HEK293 (cell line): ENCODE results near the gene DNMT3L.

Experiments used
- CTCF ChIA-PET: fragments of 350-600 bp; formaldehyde crosslinking; extraction: SDS; loops from one replicate; lab custom pipeline; 2021; ENCODE audit warnings: antibody characterized with exemption; lab: Yijun Ruan, JAX
- POLR2A ChIA-PET: fragments of 300-600 bp; formaldehyde crosslinking; extraction: SDS; loops from one replicate; lab custom pipeline; 2020; ENCODE audit warnings: antibody characterized with exemption, inconsistent platforms; lab: Yijun Ruan, JAX
- H3K27ac ChIP-seq: fragments of 200-500 bp; sonication (Bioruptor generic); 2 replicates; pipeline ENCODE4 v1.5.1; 2014; ENCODE audit warnings: low read depth, low read length, control low read depth, inconsistent platforms; ENCODE audit errors: extremely low read depth
- H3K36me3 ChIP-seq, 2 experiments: fragments of 200-500 bp in 1 of 2; sonication (Bioruptor generic) in 1 of 2; 1 replicate in 1 of 2; 2 replicates in 1 of 2; pipeline ENCODE4 v1.5.1; 2014 to 2017; ENCODE audit warnings: inconsistent platforms in 2 of 2, low read length in 2 of 2; ENCODE audit not compliant: control insufficient read depth in 2 of 2, insufficient read depth in 1 of 2
- H3K4me1 ChIP-seq: fragments of 200-500 bp; sonication (Bioruptor generic); 2 replicates; pipeline ENCODE4 v1.5.1; 2014; ENCODE audit warnings: mild to moderate bottlenecking, low read length, inconsistent platforms; ENCODE audit not compliant: control insufficient read depth, insufficient read depth
- H3K4me3 ChIP-seq: 2 replicates; pipeline ENCODE4 v1.5.1; 2011; ENCODE audit warnings: low read depth, mild to moderate bottlenecking, control low read depth, low read length, moderate library complexity
- H3K9me3 ChIP-seq: fragments of 200-500 bp; sonication (Bioruptor generic); 2 replicates; pipeline ENCODE4 v1.5.1; 2014; ENCODE audit warnings: low read depth, low read length, inconsistent platforms; ENCODE audit not compliant: control insufficient read depth, insufficient read depth
- EGR2 ChIP-seq: fragments of 450-650 bp; formaldehyde crosslinking; IDR thresholded peaks from 2 replicates; pipeline ENCODE4 v1.5.1; 2016; ENCODE audit warnings: low read depth, missing biosample characterization, missing genetic modification characterization
- GFI1B ChIP-seq: fragments of 450-650 bp; formaldehyde crosslinking; IDR thresholded peaks from 2 replicates; pipeline ENCODE4 v1.5.1; 2016; ENCODE audit warnings: missing biosample characterization, missing genetic modification characterization
- HOXA7 ChIP-seq: sonication (generic); formaldehyde crosslinking; IDR thresholded peaks from 2 replicates; pipeline ENCODE4 v1.8.1; 2022; ENCODE audit warnings: missing genetic modification reagents, borderline replicate concordance
- KLF1 ChIP-seq: fragments of 450-650 bp; formaldehyde crosslinking; IDR thresholded peaks from 2 replicates; pipeline ENCODE4 v1.5.1; 2016; ENCODE audit warnings: missing biosample characterization, missing genetic modification characterization
- PRDM1 ChIP-seq: fragments of 450-650 bp; formaldehyde crosslinking; IDR thresholded peaks from 2 replicates; pipeline ENCODE4; 2016; ENCODE audit warnings: missing biosample characterization, missing genetic modification characterization
- PRDM10 ChIP-seq: fragments of 450-650 bp; formaldehyde crosslinking; IDR thresholded peaks from 2 replicates; pipeline ENCODE4 v1.5.1; 2016; ENCODE audit warnings: missing biosample characterization, missing genetic modification characterization
- REPIN1 ChIP-seq: fragments of 450-650 bp; formaldehyde crosslinking; IDR thresholded peaks from 2 replicates; pipeline ENCODE4 v1.5.1; 2017; ENCODE audit warnings: missing biosample characterization, missing genetic modification characterization, low read depth
- YY2 ChIP-seq: fragments of 450-650 bp; formaldehyde crosslinking; IDR thresholded peaks from 2 replicates; pipeline ENCODE4 v1.5.1; 2016; ENCODE audit warnings: missing biosample characterization, missing genetic modification characterization
- ZBTB11 ChIP-seq: fragments of 450-650 bp; formaldehyde crosslinking; conservative IDR thresholded peaks from 2 replicates; pipeline ENCODE4 v1.5.1; 2016; ENCODE audit warnings: low read depth, missing biosample characterization, missing genetic modification characterization
- ZBTB49 ChIP-seq: fragments of 450-650 bp; formaldehyde crosslinking; IDR thresholded peaks from 2 replicates; pipeline ENCODE4 v1.5.1; 2016; ENCODE audit warnings: missing biosample characterization, missing genetic modification characterization, low read depth
- ZIC2 ChIP-seq: fragments of 450-650 bp; formaldehyde crosslinking; IDR thresholded peaks from 2 replicates; pipeline ENCODE4 v1.5.1; 2016; ENCODE audit warnings: missing biosample characterization, missing genetic modification characterization
- ZNF114 ChIP-seq: fragments of 450-650 bp; formaldehyde crosslinking; IDR thresholded peaks from 2 replicates; pipeline ENCODE4 v1.5.0; 2017; ENCODE audit warnings: missing biosample characterization, missing genetic modification characterization
- ZNF133 ChIP-seq: fragments of 450-650 bp; formaldehyde crosslinking; IDR thresholded peaks from 2 replicates; pipeline ENCODE4 v1.5.1; 2016; ENCODE audit warnings: missing biosample characterization, missing genetic modification characterization
- ZNF155 ChIP-seq: fragments of 450-650 bp; formaldehyde crosslinking; IDR thresholded peaks from 2 replicates; pipeline ENCODE4 v1.5.1; 2016; ENCODE audit warnings: missing biosample characterization, missing genetic modification characterization
- ZNF169 ChIP-seq: fragments of 450-650 bp; formaldehyde crosslinking; IDR thresholded peaks from 2 replicates; pipeline ENCODE4 v1.5.1; 2016; ENCODE audit warnings: missing biosample characterization, missing genetic modification characterization
- ZNF221 ChIP-seq: fragments of 450-650 bp; formaldehyde crosslinking; IDR thresholded peaks from 2 replicates; pipeline ENCODE4 v1.5.1; 2017; ENCODE audit warnings: missing biosample characterization, missing genetic modification characterization, borderline replicate concordance
- ZNF223 ChIP-seq: fragments of 450-650 bp; formaldehyde crosslinking; IDR thresholded peaks from 2 replicates; pipeline ENCODE4 v1.5.1; 2016; ENCODE audit warnings: missing biosample characterization, missing genetic modification characterization
- ZNF239 ChIP-seq: fragments of 450-650 bp; formaldehyde crosslinking; IDR thresholded peaks from 2 replicates; pipeline ENCODE4 v1.5.1; 2016; ENCODE audit warnings: missing biosample characterization, missing genetic modification characterization
- ZNF24 ChIP-seq: fragments of 450-650 bp; formaldehyde crosslinking; IDR thresholded peaks from 2 replicates; pipeline ENCODE4 v1.5.1; 2016; ENCODE audit warnings: missing biosample characterization, missing genetic modification characterization
- ZNF248 ChIP-seq: fragments of 450-650 bp; formaldehyde crosslinking; IDR thresholded peaks from 2 replicates; pipeline ENCODE4 v1.5.1; 2017; ENCODE audit warnings: missing biosample characterization, missing genetic modification characterization
- ZNF391 ChIP-seq: fragments of 450-650 bp; formaldehyde crosslinking; IDR thresholded peaks from 2 replicates; pipeline ENCODE4 v1.5.1; 2016; ENCODE audit warnings: low read depth, missing biosample characterization, missing genetic modification characterization, borderline replicate concordance
- ZNF433 ChIP-seq: fragments of 450-650 bp; formaldehyde crosslinking; IDR thresholded peaks from 2 replicates; pipeline ENCODE4 v1.5.1; 2016; ENCODE audit warnings: missing biosample characterization, missing genetic modification characterization, low read depth
- ZNF530 ChIP-seq: fragments of 450-650 bp; formaldehyde crosslinking; IDR thresholded peaks from 2 replicates; pipeline ENCODE4 v1.5.1; 2016; ENCODE audit warnings: low read depth, missing biosample characterization, missing genetic modification characterization
- ZNF660 ChIP-seq: fragments of 450-650 bp; IDR thresholded peaks from 2 replicates; pipeline ENCODE4 v1.5.1; 2018; ENCODE audit warnings: missing biosample characterization, mild to moderate bottlenecking, missing genetic modification characterization
- ZNF768 ChIP-seq: fragments of 450-650 bp; formaldehyde crosslinking; IDR thresholded peaks from 2 replicates; pipeline ENCODE4 v1.5.1; 2018; ENCODE audit warnings: missing biosample characterization, mild to moderate bottlenecking, missing genetic modification characterization
- ZSCAN23 ChIP-seq: fragments of 450-650 bp; formaldehyde crosslinking; IDR thresholded peaks from 2 replicates; pipeline ENCODE4 v1.5.1; 2016; ENCODE audit warnings: missing biosample characterization, missing genetic modification characterization
- ZXDB ChIP-seq: fragments of 450-650 bp; formaldehyde crosslinking; IDR thresholded peaks from 2 replicates; pipeline ENCODE4 v1.5.1; 2016; ENCODE audit warnings: missing biosample characterization, missing genetic modification characterization

Gene DNMT3L

GRCh38 chr21:44263768-44264167, 2.1 kb upstream of the DNMT3L start:
- TF ChIP-seq HOXA7 (CRISPR knock-in tag) (no peak), PRDM1 (tag by site-specific recombination) (peak; percentile 90), ZSCAN23 (tag by site-specific recombination) (no peak), ZNF24 (tag by site-specific recombination) (no peak), GFI1B (tag by site-specific recombination) (no peak)
- ChIA-PET CTCF (no interaction called here), POLR2A (no interaction called here)

GRCh38 chr21:44263221-44263760, 1.6 kb upstream of the DNMT3L start:
- CTCF ChIA-PET, result no interaction called here
- no peaks in the 10 kb centered on the region for H3K9me3 ChIP-seq
- H3K4me3 ChIP-seq, result no peak overlapping the region
- H3K27ac ChIP-seq, result no peak overlapping the region
- POLR2A ChIA-PET, result no interaction called here
- H3K4me1 ChIP-seq, result no peaks in the 10 kb centered on the region
- H3K36me3 ChIP-seq, result no peaks in the 10 kb centered on the region
- TF ChIP-seq ZNF221 (tag by site-specific recombination), result no peak
- peak; percentile 70; the same call in 1 of the 2 replicates for TF ChIP-seq PRDM10 (tag by site-specific recombination)
- TF ChIP-seq ZXDB, result no peak
- TF ChIP-seq ZNF114 (tag by site-specific recombination), result no peak
- TF ChIP-seq ZNF768 (tag by site-specific recombination), result no peak
- no peak for TF ChIP-seq HOXA7 (CRISPR knock-in tag)
- TF ChIP-seq ZNF155 (tag by site-specific recombination), result no peak
- TF ChIP-seq ZBTB49 (tag by site-specific recombination), result no peak
- no peak for TF ChIP-seq YY2
- 0 out of 2 replicates have a peak, but pooled peaks have one; percentile 20 for TF ChIP-seq KLF1 (tag by site-specific recombination)
- no peak for TF ChIP-seq ZNF433 (tag by site-specific recombination)
- TF ChIP-seq ZNF223 (tag by site-specific recombination), result no peak
- TF ChIP-seq ZNF169 (tag by site-specific recombination), result no peak
- TF ChIP-seq ZNF133 (tag by site-specific recombination), result no peak
- TF ChIP-seq ZNF530, result no peak
- TF ChIP-seq EGR2 (tag by site-specific recombination), result peak; percentile 69
- no peak for TF ChIP-seq ZNF660 (tag by site-specific recombination)
- TF ChIP-seq ZIC2, result peak; percentile 52
- no peak for TF ChIP-seq ZNF391 (tag by site-specific recombination)
- no peak for TF ChIP-seq ZNF248
- TF ChIP-seq REPIN1 (tag by site-specific recombination), result no peak
- no peak for TF ChIP-seq ZNF239
- no peak for TF ChIP-seq ZBTB11 (tag by site-specific recombination)

More at GRCh38 chr21:44263768-44264167, 2.1 kb upstream of the DNMT3L start:
- Histone ChIP-seq H3K36me3 (no peaks in the 10 kb centered on the region), H3K27ac (no peak overlapping the region), H3K4me1 (no peaks in the 10 kb centered on the region), H3K4me3 (no peak overlapping the region), H3K9me3 (no peaks in the 10 kb centered on the region)
